HepG2 (cell line): Measurements from ENCODE around the gene UBE2N. TPM values are rescaled to one million over a fixed set of nuclear protein-coding genes. Genes with fewer than 3 reads are reported as not detected.

Experiments used
- ATAC-seq: fragments of 200-7000 bp; cut with Tn5 transposase; 3 replicates; pipeline ENCODE4 v1.9.1; 2020; ENCODE audit warnings: mild to moderate bottlenecking, moderate library complexity
- BruUV-seq: library from RNA; stranded (reverse); fragments of 400-500 nt; replicated peaks from 2 replicates; lab custom pipeline; 2021; lab: Mats Ljungman, UMichigan
- CTCF ChIA-PET: fragments of 300-600 bp; formaldehyde crosslinking; extraction: SDS; loops from one replicate; lab custom pipeline; 2021; ENCODE audit warnings: low total read pairs, inconsistent platforms, low intra/inter-chr PET ratio; lab: Yijun Ruan, JAX
- POLR2A ChIA-PET: fragments of 350-600 bp; sonication (Branson Sonifier 250); formaldehyde crosslinking; loops from one replicate; lab custom pipeline; 2020; ENCODE audit warnings: antibody characterized with exemption, inconsistent platforms; lab: Yijun Ruan, JAX
- DNase-seq: peaks from one replicate; pipeline ENCODE4 v3.0.0-alpha.2; 2015; ENCODE audit warnings: low spot score
- FAIRE-seq: peaks from 3 replicates; lab custom pipeline; 2011; peaks lifted over from hg19 to GRCh38; lab: Jason Lieb, UNC
- H2AFZ ChIP-seq: one replicate; pipeline ENCODE4 v1.6.1; 2011; ENCODE audit warnings: low read length, inconsistent platforms
- H3K27ac ChIP-seq: fragments of 300-600 bp; 3 replicates; pipeline ENCODE4 v1.8.0; 2011; ENCODE audit warnings: mixed run types, mild to moderate bottlenecking, mixed read lengths, low read length, inconsistent platforms; ENCODE audit not compliant: insufficient read depth; ENCODE audit errors: extremely low read length
- H3K27me3 ChIP-seq, 2 experiments: fragments of 200-600 bp in 1 of 2; 2 replicates in 1 of 2; 3 replicates in 1 of 2; pipeline versions ENCODE4 v1.6.0 to v1.8.0; 2011; ENCODE audit warnings: low read length in 2 of 2, mild to moderate bottlenecking in 2 of 2, moderate library complexity in 2 of 2, inconsistent platforms in 1 of 2; ENCODE audit not compliant: insufficient read depth in 2 of 2, control insufficient read depth in 1 of 2
- H3K36me3 ChIP-seq, 2 experiments: fragments of 200-600 bp in 1 of 2; replicated peaks in 1 of 2; 2 replicates in 1 of 2; 3 replicates in 1 of 2; pipeline versions ENCODE4 v1.5.1 to v1.8.0; 2011; ENCODE audit warnings: low read length in 2 of 2, inconsistent platforms in 1 of 2; ENCODE audit not compliant: insufficient read depth in 2 of 2, control insufficient read depth in 1 of 2
- H3K4me1 ChIP-seq: 2 replicates; pipeline ENCODE4 v1.5.1; 2012; ENCODE audit warnings: low read length, inconsistent platforms; ENCODE audit not compliant: insufficient read depth
- H3K4me2 ChIP-seq: 2 replicates; pipeline ENCODE4 v1.6.0; 2011; ENCODE audit warnings: low read depth, low read length, inconsistent platforms
- H3K4me3 ChIP-seq, 3 experiments: fragments of 200-600 bp in 1 of 3; sonication (generic), shearing (Covaris generic) in 1 of 3; replicated peaks in 1 of 3; 2 replicates each; pipeline ENCODE4 v1.5.1; 2011 to 2016; ENCODE audit warnings: low read length in 3 of 3, inconsistent platforms in 2 of 3, low read depth in 2 of 3, mild to moderate bottlenecking in 2 of 3, control low read depth in 1 of 3, mixed read lengths in 1 of 3; ENCODE audit not compliant: insufficient read depth in 1 of 3
- H3K79me2 ChIP-seq: one replicate; pipeline ENCODE4 v1.6.1; 2011; ENCODE audit warnings: low read length, inconsistent platforms; ENCODE audit not compliant: insufficient read depth
- H3K9ac ChIP-seq: 2 replicates; pipeline ENCODE4 v1.6.0; 2011; ENCODE audit warnings: mild to moderate bottlenecking, low read depth, low read length, inconsistent platforms; ENCODE audit not compliant: insufficient read depth
- H3K9me3 ChIP-seq: 2 replicates; pipeline ENCODE4 v1.5.1; 2012; ENCODE audit warnings: mild to moderate bottlenecking, low read length
- H4K20me1 ChIP-seq: 2 replicates; pipeline ENCODE4 v1.6.0; 2011; ENCODE audit warnings: inconsistent platforms, mild to moderate bottlenecking, low read length, moderate library complexity; ENCODE audit not compliant: insufficient read depth
- ATM ChIP-seq: fragments of 450-650 bp; IDR thresholded peaks from 2 replicates; pipeline ENCODE4 v1.7.1; 2017; ENCODE audit warnings: mild to moderate bottlenecking, borderline replicate concordance
- GTF3A ChIP-seq: sonication (generic); formaldehyde crosslinking; conservative IDR thresholded peaks from 2 replicates; pipeline ENCODE4 v1.4.0; 2020; ENCODE audit warnings: mild to moderate bottlenecking, missing genetic modification reagents
- KDM5B ChIP-seq: sonication (generic); formaldehyde crosslinking; IDR thresholded peaks from 2 replicates; pipeline ENCODE4 v1.4.0; 2020; ENCODE audit warnings: missing genetic modification reagents, mild to moderate bottlenecking, borderline replicate concordance
- MTA1 ChIP-seq: sonication (generic); formaldehyde crosslinking; IDR thresholded peaks from 2 replicates; pipeline ENCODE4 v1.4.0; 2020; ENCODE audit warnings: missing genetic modification reagents, mild to moderate bottlenecking, borderline replicate concordance
- THAP11 ChIP-seq: IDR thresholded peaks from 2 replicates; pipeline ENCODE4 v1.6.1; 2016; ENCODE audit warnings: missing biosample characterization, missing genetic modification reagents
- ZNF326 ChIP-seq: sonication (generic); formaldehyde crosslinking; IDR thresholded peaks from 2 replicates; pipeline ENCODE4 v1.4.0; 2020; ENCODE audit warnings: missing genetic modification reagents, borderline replicate concordance
- ZZZ3 ChIP-seq: sonication (generic); formaldehyde crosslinking; IDR thresholded peaks from 2 replicates; pipeline ENCODE4 v1.4.0; 2020; ENCODE audit warnings: missing genetic modification reagents, mild to moderate bottlenecking, borderline replicate concordance
- in situ Hi-C: cut with HindIII; loops from 2 replicates; pipeline ENCODE4 v1.10.0; 2017; ENCODE audit warnings: low pct_unique_long_range_greater_than_20kb; ENCODE audit not compliant: extremely low pct_ligation_motif_present
- intact Hi-C: fragments of 100-400 bp; cut with micrococcal nuclease; formaldehyde crosslinking; loops from one replicate; pipeline ENCODE4 v1.10.0; 2022; ENCODE audit not compliant: unreplicated experiment
- polyA plus RNA-seq, 8 experiments: library from polyadenylated mRNA; depleted of rRNA in 3 of 8; stranded (reverse) in 7 of 8; unstranded in 1 of 8; fragments of >200 nt; fragmentation: Illumina TruSeq in 4 of 8; extraction: Trizol in 4 of 8; gene quantifications; 2 replicates each; pipeline versions ENCODE4 v1.2.1 to v1.2.3, GENCODE V29; 2011 to 2016; ENCODE audit warnings: low read depth in 4 of 8, missing spikeins in 1 of 8, mixed read lengths in 1 of 8; ENCODE audit not compliant: insufficient read depth in 1 of 8
- total RNA-seq, 5 experiments: library from RNA; depleted of rRNA; stranded (reverse); fragments of >200 nt; fragmentation: Illumina TruSeq; extraction: Trizol; gene quantifications; 2 replicates each; pipeline ENCODE4 v1.2.3, GENCODE V29; 2016; ENCODE audit warnings: low read depth in 1 of 5
- TF ChIP-seq, protein P1 (sequence below): sonication (generic); formaldehyde crosslinking; IDR thresholded peaks from 2 replicates; pipeline ENCODE4 v1.5.0; 2020; ENCODE audit warnings: mild to moderate bottlenecking, missing genetic modification reagents
- TF ChIP-seq, protein P2 (sequence below), 2 experiments: sonication (generic) in 1 of 2; formaldehyde crosslinking in 1 of 2; IDR thresholded peaks; 2 replicates each; pipeline versions ENCODE4 v1.4.0 to v1.6.1; 2018 to 2020; ENCODE audit warnings: missing genetic modification reagents in 2 of 2, borderline replicate concordance in 1 of 2, low read depth in 1 of 2, mild to moderate bottlenecking in 1 of 2, missing biosample characterization in 1 of 2
- TF ChIP-seq, protein P3 (sequence below): sonication (generic); formaldehyde crosslinking; IDR thresholded peaks from 2 replicates; pipeline ENCODE4 v1.4.0; 2020; ENCODE audit warnings: missing genetic modification reagents, borderline replicate concordance

UBE2N gene
- total and polyA plus RNA-seq, 2 of the 13 experiments (the other 11 are each of a cell fraction or from before 2014, with no cell fraction given): 188 to 197 TPM

DNA sequence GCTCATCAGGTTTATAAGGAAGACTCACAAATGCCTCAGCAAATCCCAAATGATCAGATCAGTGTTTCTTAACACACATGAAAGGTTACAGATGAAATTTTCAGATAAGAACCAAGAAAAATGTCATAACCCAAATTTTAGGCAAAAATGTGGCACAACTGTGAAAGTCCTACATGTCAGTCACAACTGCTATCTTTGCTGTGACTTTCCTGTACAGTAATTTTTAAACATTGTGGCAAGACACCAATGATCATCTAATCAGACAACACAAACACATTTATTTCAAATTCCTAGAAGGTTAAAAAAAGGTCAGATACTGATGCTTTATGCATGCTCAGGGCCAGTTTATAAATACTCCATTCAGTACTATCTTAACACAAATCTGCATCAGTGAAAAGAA is 32.9 kb downstream of the UBE2N start:
- intact Hi-C loops: no loop called here
- H3K4me2 ChIP-seq: no peak overlapping the region
- no TSS peak for BruUV-seq
- ATAC-seq: no peak
- no peaks in the 10 kb centered on the region for H3K27me3 ChIP-seq
- in situ Hi-C loops: loop anchor here (10.0 kb wide), 1 partner anchor 414 kb away; no protein-coding TSS in a partner anchor
- peaks cover 3 to 32% of the 10 kb centered on the region in 2 experiments for H3K36me3 ChIP-seq
- POLR2A ChIA-PET: no interaction called here
- no peaks in the 10 kb centered on the region for H3K9me3 ChIP-seq
- FAIRE-seq: peak; percentile 28
- TF ChIP-seq, protein P1, sequence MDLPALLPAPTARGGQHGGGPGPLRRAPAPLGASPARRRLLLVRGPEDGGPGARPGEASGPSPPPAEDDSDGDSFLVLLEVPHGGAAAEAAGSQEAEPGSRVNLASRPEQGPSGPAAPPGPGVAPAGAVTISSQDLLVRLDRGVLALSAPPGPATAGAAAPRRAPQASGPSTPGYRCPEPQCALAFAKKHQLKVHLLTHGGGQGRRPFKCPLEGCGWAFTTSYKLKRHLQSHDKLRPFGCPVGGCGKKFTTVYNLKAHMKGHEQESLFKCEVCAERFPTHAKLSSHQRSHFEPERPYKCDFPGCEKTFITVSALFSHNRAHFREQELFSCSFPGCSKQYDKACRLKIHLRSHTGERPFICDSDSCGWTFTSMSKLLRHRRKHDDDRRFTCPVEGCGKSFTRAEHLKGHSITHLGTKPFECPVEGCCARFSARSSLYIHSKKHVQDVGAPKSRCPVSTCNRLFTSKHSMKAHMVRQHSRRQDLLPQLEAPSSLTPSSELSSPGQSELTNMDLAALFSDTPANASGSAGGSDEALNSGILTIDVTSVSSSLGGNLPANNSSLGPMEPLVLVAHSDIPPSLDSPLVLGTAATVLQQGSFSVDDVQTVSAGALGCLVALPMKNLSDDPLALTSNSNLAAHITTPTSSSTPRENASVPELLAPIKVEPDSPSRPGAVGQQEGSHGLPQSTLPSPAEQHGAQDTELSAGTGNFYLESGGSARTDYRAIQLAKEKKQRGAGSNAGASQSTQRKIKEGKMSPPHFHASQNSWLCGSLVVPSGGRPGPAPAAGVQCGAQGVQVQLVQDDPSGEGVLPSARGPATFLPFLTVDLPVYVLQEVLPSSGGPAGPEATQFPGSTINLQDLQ (CRISPR knock-in tag): no peak
- no peak for TF ChIP-seq THAP11
- no peak for TF ChIP-seq ATM
- TF ChIP-seq ZZZ3 (CRISPR knock-in tag): no peak
- TF ChIP-seq, protein P2, sequence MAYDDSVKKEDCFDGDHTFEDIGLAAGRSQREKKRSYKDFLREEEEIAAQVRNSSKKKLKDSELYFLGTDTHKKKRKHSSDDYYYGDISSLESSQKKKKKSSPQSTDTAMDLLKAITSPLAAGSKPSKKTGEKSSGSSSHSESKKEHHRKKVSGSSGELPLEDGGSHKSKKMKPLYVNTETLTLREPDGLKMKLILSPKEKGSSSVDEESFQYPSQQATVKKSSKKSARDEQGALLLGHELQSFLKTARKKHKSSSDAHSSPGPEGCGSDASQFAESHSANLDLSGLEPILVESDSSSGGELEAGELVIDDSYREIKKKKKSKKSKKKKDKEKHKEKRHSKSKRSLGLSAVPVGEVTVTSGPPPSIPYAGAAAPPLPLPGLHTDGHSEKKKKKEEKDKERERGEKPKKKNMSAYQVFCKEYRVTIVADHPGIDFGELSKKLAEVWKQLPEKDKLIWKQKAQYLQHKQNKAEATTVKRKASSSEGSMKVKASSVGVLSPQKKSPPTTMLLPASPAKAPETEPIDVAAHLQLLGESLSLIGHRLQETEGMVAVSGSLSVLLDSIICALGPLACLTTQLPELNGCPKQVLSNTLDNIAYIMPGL (CRISPR knock-in tag; IDR thresholded peaks at IDR 0.05; ENCODE audit: borderline replicate concordance in 1 of 2, low read depth in 1 of 2): no peak
- no peak for TF ChIP-seq KDM5B (CRISPR knock-in tag)
- no peak for TF ChIP-seq GTF3A (CRISPR knock-in tag)
- TF ChIP-seq, protein P3, sequence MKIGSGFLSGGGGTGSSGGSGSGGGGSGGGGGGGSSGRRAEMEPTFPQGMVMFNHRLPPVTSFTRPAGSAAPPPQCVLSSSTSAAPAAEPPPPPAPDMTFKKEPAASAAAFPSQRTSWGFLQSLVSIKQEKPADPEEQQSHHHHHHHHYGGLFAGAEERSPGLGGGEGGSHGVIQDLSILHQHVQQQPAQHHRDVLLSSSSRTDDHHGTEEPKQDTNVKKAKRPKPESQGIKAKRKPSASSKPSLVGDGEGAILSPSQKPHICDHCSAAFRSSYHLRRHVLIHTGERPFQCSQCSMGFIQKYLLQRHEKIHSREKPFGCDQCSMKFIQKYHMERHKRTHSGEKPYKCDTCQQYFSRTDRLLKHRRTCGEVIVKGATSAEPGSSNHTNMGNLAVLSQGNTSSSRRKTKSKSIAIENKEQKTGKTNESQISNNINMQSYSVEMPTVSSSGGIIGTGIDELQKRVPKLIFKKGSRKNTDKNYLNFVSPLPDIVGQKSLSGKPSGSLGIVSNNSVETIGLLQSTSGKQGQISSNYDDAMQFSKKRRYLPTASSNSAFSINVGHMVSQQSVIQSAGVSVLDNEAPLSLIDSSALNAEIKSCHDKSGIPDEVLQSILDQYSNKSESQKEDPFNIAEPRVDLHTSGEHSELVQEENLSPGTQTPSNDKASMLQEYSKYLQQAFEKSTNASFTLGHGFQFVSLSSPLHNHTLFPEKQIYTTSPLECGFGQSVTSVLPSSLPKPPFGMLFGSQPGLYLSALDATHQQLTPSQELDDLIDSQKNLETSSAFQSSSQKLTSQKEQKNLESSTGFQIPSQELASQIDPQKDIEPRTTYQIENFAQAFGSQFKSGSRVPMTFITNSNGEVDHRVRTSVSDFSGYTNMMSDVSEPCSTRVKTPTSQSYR (CRISPR knock-in tag): no peak
- no peak for TF ChIP-seq ZNF326 (CRISPR knock-in tag)
- no peak for TF ChIP-seq MTA1 (CRISPR knock-in tag)
- H3K4me1 ChIP-seq: peaks cover 17% of the 10 kb centered on the region; the same call in 1 of the 2 replicates
- H3K27ac ChIP-seq: no peak overlapping the region
- H2AFZ ChIP-seq: no peak overlapping the region
- DNase-seq: no peak
- H3K79me2 ChIP-seq: peaks cover 36% of the 10 kb centered on the region
- CTCF ChIA-PET: no interaction called here
- peaks cover 20% of the 10 kb centered on the region for H4K20me1 ChIP-seq
- H3K9ac ChIP-seq: no peak overlapping the region
- no peak overlapping the region for H3K4me3 ChIP-seq
